HPDE6-E6E7 (cell line): ENCODE results near the gene POU2AF1.

Experiments
- DNase-seq: peaks from one replicate; pipeline ENCODE4 v3.0.0; 2011; ENCODE audit warnings: missing footprints; ENCODE audit errors: extremely low spot score

The POU2AF1 gene

GRCh38 chr11:111361052-111361801 is 17.8 kb downstream of the POU2AF1 start:
- no peak for DNase-seq

DNA sequence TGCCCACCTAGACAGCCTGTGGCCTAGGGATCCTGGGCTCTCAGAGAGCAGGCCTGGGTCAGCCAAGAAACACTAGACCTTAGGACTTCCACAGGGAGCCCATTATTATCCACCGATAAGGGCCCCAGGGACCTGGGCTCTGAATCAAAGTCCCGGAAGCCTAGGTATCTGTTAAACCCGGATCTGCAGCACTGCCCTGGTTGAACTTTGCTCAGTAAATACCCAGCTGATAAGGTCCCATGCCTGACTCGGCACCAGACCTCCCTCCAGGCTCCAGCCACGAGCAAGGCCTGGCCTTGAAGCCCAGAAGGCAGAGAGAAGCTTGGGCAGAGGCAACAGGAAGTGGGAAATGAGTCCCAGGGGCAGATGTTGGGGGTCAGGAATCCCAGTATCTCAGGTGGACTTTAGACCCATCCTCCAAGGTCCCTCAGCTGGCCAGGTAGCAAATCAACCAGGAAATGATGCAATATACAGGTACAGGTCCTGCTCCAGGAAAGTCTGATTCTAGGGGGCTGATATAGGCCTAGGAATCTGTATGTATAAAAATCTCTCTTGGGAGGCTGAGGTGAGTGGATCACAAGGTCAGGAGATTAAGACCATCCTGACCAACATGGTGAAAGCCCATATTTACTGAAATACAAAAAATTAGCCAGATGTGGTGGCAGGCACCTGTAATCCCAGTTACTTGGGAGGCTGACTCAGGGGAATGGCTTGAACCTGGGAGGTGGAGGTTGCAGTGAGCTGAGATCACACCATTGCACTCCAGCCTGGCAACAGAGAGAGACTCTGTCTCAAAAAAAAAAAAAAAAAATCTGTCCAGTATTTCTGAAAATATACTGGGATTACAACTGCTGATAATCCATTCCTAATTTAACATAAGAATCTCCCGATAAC is 18.7 kb downstream of the POU2AF1 start:
- no peak for DNase-seq

DNA sequence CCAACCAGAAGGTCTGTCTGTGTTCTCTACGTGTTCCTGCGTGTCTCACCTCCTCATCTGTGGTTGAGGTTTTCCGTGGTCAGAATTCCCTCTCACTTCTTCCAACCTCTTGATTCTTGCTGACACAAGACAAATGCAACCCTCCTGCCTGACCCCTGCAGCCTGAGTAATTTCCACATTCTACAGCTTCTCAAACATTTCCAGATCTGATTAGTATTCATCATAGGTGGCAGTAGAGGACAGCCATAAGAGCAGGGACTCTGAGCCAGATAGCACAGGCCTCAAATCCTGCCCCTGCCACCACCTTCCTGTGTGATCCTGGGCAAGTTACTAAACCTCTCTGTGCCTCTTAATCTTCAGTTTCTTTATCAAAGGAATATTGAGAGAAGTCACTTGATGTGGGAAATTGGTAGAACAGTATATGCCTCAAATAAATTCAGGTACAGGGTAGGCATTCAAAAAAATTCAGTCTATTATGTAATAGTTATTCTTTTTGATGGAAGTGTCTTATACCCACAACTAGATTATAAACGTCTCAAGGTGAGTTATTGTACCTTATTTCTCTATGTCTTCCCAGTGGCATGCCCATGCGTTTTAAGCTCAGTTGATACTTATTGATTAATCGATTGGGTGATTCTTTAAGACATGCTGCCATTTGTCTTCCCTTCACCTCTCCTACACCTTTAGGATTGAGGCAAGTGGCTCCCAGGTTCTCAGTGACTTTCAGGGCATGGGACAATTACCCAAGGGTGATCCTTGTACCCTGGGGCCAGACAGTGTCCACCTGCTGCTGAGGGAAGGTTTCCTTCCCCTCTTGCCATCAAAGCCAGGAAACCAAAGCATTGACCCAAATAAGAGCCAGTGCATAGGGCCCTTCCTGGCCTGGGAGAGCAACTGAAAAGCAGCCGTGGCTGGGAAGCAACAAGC is 19.6 kb downstream of the POU2AF1 start:
- DNase-seq, result no peak

- DNase-seq, result no peak
Measured at GRCh38 chr11:111358038-111359001, 20.8 kb downstream of the POU2AF1 start.

DNA sequence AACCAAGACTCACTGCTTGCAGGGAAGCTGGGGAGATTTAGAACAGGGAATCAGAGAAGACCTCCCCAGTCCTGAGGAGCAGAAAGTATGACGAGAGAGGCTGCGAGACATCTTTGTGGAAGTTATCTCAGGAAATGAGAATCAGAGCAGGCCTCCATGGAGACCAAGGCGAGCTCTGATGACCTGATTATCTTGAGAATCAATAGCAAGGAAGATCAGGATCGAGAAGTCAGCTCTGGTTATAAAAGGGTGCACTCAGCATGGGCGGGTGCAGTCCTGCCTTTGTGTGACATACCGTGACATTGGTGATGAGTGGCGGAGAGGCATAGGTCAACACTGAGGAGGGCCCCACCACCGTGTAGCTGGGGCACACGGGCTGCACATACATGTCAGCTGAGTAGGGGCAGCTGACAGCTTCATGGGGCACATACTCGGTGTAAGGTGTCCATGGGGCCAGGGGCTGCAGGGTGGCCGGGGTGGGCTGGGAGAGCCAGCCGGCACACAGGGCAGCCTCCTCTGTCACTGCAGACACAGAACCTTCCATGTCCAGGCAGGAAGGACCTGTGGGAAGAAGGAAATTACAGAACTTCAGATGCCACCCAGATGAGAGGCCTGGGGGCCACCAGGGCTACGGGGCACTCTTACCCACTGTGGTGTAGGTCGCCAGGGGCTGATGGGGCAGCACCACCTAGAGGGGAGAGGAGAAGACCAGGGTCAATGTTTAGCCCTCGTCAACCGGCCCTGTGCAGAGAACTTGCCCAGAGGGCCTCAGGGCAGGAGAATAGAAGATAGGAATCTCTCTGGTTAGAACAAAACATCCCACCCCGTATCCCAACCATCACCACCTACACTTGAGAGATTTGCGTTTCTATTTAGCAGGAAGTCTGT is 21.7 kb downstream of the POU2AF1 start:
- DNase-seq, result no peak

DNA sequence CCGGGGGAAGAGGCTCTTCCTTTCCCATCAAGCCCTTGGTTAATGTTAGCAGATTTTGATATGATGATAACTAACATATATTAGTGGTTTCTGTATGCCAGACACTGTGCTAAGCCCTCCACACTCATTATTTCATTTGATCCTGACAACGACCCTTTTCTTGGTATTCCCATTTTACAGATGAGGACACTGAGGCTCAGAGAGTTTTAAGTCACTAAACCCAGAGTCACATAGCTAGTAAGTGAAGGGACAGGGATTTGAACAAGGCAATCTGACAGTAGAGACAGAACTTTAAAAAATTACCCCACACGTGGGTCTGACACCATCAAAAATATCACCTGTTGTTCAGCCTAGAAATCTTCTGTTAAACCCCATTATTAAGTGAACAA is 22.4 kb downstream of the POU2AF1 start:
- no peak for DNase-seq

GRCh38 chr11:111355956-111356659 is 23.0 kb downstream of the POU2AF1 start:
- DNase-seq, result no peak

DNA sequence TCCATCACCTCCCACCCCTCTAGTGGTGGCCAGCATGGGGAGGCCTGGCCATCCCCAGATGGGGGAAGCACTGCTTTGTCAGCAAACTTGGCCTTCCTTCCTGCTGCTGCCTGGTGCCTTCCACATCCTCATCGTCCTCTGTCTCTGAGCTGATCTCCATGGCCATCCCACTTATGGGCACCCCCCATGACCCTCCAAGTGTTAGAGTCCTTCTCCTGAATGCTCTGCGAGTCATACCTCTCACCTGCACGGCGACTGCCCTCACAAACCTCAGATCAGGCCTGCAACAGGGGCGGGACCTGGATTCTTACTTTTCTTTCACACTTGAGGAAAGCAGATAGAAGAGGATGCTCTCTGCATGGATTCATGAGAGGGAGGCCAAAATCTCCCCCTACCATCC is 24.0 kb downstream of the POU2AF1 start:
- DNase-seq, result no peak

- no peak for DNase-seq
Measured at GRCh38 chr11:111354601-111354891, 24.5 kb downstream of the POU2AF1 start.

GRCh38 chr11:111353776-111354600 is 25.1 kb downstream of the POU2AF1 start:
- no peak for DNase-seq

- DNase-seq, result no peak
Measured at GRCh38 chr11:111352935-111353710, 26.0 kb downstream of the POU2AF1 start.

DNA sequence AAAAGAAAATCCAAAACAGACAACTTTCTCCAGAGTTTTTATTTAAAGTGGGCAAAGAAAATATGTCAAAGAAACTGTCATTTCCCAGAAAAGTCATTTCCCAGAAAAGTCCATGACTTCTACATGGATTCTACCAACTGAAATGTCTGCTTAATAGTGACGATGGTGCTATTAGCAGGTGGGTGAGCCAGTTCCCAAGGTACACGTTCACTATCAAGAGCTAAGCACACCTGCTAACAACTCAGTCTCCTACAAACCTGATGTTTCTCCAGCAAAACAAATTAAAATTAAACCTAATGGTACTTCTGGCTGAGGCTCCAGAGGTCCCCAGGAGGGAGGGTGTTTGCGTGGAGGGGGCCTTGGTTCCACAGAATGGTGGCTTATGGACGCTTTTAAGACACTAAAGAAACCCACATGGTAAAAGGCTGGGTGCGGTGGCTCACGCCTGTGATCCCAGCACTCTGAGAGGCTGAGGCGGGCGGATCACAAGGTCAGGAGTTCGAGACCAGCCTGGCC is 26.8 kb downstream of the POU2AF1 start:
- DNase-seq, result no peak

- DNase-seq, result no peak
Measured at GRCh38 chr11:111351374-111352055, 27.6 kb downstream of the POU2AF1 start.

GRCh38 chr11:111350811-111351210 is 28.3 kb downstream of the POU2AF1 start:
- DNase-seq, result no peak

GRCh38 chr11:111349191-111349695 is 29.8 kb downstream of the POU2AF1 start:
- DNase-seq, result no peak

DNA sequence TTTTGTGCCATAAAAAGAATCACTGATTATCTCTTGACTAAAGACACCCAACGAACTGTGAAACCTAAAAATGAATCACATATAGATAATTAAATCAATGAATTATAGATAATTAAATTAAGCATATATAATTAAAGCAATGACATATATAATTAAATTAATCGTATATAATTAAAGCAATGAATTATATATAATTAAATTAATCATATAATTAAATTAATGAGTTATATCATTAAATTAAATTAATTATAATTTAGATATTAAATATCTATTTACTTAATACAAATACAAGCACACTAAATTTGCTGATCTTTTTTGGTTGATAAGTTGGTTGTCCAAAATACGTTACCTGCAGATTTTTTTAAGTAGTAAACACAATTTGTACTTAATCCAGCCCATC is 30.9 kb downstream of the POU2AF1 start:
- no peak for DNase-seq

GRCh38 chr11:111347723-111348115 is 31.4 kb downstream of the POU2AF1 start:
- no peak for DNase-seq
